Skeletal muscle cell (primary cell): ENCODE data around the gene BICRAL.
"Not testable (repeated sequence)": the region's sequence is repeated elsewhere in the genome, so short reads cannot be mapped to it uniquely, and the experiment has no call there.

Experiments used
- DNase-seq: peaks from one replicate; pipeline ENCODE4 v3.0.0-alpha.2; 2010; ENCODE audit warnings: low read depth
- H3K4me3 ChIP-seq: 2 replicates; pipeline ENCODE4 v1.5.1; 2011; ENCODE audit warnings: low read depth, mild to moderate bottlenecking, control low read depth, low read length, moderate library complexity

BICRAL gene

DNA sequence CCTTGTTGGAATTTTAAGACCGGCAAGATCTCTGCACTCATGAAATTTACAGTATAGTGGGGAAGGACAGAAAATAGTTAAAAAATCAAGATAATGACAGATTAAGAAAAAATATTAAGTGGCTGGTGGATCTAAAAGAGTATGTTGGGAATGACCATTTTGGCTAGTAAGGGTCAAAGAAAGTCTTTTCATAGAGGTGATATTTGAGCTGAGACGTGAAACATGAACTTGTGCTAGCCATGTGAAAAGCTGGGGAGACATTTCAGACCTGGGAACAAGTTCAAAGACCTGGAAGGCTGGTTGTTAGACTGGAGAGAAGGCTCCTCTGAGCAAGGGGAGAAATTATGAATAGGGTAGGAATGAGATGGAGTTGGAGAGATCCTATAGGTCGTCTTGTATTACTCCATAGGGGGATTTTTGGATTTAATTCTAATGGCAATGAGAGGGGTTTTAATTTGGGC lies 4.7 kb downstream of the BICRAL start:
- DNase-seq, result no peak
- H3K4me3 ChIP-seq, result no peak overlapping the region

DNA sequence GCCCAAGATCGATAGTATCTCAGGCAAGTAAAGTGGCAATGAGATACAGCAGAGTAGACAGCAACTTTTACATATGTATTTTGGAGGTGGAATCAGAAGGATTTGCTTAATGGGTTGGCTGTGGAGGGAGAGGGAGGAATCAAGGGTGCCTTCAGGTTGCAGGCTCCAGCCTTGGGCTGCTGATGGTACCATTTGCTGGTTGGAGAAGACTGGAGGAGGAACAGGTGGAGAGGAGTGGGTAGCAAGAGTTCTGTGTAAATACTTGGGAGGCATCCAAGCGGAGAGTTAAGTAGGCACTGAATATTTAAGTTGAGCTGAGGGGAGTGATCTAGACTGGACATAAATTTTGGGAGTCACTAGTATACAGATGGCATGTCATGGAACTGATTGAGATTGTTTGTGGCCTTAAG lies 5.2 kb downstream of the BICRAL start:
- no peak overlapping the region for H3K4me3 ChIP-seq
- no peak for DNase-seq

DNA sequence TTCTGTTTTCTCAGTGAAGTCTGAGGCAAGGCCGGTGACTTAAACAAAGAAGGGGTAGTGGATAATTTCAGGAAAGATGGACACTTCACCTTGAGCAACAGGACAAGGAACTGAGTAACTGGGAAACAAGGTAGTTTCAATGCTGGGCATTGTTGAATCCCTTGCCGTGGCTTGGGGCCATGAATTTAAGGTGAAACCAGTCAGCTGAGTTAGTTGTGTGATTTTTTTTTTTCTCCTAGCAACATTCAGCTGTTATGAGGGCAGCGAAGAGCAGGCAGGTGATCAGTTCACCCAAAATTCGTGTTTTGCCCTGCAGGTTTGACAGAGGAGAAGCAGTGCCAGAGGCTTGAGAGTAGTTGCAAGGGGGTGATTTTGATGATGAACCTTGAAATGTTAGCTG lies 6.8 kb downstream of the BICRAL start:
- H3K4me3 ChIP-seq, result no peak overlapping the region
- no peak for DNase-seq

DNA sequence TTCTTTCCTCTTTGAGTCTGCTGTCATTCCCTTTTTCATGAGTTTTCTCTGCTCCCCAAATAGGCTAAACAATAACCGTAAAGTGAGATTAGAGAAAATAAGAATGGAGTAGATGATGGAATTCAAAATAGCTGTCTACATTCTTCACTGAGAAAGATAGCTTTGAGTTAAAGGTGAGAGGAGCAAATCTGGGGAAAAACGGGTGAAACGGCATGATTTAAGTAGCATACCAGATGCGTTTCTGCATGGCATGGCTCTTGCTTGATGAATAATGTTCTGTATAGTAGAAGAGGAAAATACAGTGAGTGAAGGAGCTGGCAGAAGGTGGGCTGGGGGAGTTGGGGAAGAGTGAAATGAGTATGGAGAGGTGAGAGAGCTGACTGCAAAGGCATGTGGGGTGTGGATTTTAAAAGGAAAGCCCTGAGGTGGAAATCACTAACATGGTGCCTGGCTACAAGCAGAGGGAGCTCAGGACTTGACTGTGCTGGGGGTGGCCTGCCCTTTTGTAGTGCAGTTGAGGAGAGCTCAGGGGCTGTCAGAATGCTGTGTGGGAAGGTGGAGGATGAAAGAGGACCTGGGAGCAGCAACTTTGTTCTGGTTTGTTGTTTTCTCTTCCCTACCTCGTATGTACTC lies 8.8 kb downstream of the BICRAL start:
- no peak for DNase-seq
- H3K4me3 ChIP-seq, result no peak overlapping the region

DNA sequence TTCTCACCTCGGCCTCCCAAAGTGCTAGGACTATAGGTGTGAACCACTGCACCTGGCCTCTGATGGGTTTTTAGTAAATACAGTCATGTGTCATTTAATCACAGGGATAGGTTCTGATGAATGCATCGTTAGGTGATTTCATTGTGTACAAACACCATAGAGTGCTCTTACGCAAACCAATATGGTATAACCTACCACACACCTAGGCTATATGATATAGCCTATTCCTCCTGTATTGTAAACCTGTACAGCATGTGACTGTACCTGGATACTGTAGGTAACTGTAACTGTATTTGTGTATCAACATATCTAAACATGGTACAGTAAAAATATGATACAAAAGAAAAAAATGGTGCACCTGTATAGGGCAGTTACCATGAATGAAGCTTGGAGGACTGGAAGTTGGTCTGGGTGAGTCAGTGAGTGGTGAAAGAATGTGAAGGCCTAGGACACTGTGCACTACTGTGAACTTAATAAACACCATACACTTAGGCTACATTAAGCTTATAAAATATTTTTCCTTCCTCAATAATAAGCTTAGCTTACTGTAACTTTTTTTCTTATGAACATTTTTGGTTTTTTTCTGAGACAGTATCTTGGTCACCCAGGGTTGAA lies 10.0 kb downstream of the BICRAL start:
- no peak for DNase-seq
- H3K4me3 ChIP-seq, result no peak overlapping the region

DNA sequence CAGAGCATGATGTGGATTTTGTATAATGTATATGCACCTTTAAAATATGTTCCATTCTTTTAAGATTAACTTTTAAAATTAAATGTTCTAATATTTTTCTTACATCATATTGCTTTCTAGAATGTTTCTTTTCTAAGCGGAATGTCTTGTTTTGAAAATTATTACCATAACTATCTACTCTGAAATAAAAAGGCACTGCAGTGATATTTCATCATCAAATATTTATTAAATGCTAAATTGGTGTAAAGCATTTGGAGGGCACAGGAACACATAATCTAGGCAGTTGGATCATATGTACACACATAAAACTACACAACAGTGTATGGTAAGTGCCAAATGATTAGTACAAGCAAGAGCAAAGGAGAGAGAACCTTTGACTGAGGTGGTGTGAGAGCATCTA lies 13.8 kb downstream of the BICRAL start:
- no peak for DNase-seq
- no peak overlapping the region for H3K4me3 ChIP-seq

DNA sequence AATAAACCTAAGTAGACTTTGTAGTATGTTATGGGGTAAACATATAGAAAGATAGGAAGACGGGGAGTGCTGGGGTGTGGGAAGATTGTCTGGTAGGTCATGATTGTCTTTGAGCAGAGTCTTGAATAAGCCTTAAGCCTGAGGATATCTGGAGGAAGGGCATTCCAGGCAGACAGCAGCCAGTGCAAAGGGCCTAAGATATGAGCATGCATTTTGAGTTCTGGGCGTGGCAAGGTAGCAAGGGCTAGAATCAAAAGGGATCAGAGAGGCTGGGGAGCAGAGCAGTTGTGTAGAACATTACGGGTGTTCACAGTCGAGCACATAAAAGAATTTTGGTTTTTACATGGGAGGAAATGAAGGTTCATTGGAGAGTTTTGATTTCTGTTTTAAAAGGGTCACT lies 14.3 kb downstream of the BICRAL start:
- DNase-seq, result no peak
- H3K4me3 ChIP-seq, result no peak overlapping the region

DNA sequence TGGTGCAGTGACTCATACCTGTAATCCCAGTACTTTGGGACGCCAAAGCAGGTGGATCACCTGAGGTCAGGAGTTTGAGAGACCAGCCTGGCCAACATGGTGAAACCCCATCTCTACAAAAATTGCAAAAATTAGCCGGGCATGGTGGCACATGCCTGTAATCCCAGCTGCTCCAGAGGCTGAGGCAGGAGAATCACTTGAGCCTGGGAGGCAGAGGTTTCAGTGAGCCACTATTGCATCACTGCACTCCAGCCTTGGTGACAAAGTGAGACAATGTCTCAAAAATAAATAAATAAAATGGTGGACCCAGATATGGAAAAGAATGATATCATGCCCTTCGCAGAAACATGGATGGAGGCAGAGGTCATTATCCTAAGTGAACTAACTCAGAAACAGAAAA lies 15.8 kb downstream of the BICRAL start:
- not testable (repeated sequence) for H3K4me3 ChIP-seq, DNase-seq

DNA sequence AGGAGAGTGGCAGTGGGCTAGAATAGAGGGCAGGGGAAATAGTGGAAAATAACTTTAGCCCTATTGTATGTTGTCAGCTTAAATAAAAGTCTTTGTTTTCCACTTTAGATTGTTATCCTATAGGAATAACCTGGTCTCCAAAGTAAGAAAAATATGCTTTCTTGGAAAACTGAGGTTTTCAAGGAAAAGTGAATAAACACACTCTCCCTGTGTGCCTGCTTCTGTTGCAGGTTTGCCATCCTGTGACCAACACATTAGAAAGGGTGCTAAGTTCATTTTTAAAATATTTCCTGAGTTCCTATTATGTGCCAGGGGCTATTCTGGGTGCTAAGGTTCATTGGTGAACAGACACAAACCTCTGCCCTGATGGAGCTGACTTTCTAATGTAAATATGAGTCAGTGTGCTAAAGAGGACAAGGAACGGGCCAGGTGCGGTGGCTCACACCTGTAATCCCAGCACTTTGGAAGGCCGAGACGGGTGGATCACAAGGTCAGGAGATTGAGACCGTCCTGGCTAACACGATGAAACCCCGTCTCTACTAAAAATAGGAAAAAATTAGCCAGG lies 23.5 kb downstream of the BICRAL start:
- no peak overlapping the region for H3K4me3 ChIP-seq
- DNase-seq, result no peak

DNA sequence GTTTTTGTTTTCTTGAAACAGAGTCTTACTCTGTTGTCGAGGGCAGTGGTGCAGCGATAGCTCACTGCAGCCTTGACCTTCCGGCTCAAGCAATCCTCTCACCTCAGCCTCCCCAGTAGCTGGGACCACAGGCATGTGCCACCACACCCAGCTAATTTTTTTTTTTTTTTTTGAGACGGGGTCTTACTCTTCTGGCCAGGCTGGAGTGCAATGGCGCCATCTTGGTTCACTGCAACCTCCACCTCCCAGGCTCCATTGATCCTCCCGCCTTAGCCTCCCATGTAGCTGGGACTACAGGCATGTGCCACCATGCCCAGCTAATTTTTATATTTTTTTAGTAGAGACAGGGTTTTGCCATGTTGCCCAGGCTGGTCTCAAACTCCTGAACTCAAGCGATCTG lies 24.5 kb downstream of the BICRAL start:
- not testable (repeated sequence) for DNase-seq, H3K4me3 ChIP-seq

DNA sequence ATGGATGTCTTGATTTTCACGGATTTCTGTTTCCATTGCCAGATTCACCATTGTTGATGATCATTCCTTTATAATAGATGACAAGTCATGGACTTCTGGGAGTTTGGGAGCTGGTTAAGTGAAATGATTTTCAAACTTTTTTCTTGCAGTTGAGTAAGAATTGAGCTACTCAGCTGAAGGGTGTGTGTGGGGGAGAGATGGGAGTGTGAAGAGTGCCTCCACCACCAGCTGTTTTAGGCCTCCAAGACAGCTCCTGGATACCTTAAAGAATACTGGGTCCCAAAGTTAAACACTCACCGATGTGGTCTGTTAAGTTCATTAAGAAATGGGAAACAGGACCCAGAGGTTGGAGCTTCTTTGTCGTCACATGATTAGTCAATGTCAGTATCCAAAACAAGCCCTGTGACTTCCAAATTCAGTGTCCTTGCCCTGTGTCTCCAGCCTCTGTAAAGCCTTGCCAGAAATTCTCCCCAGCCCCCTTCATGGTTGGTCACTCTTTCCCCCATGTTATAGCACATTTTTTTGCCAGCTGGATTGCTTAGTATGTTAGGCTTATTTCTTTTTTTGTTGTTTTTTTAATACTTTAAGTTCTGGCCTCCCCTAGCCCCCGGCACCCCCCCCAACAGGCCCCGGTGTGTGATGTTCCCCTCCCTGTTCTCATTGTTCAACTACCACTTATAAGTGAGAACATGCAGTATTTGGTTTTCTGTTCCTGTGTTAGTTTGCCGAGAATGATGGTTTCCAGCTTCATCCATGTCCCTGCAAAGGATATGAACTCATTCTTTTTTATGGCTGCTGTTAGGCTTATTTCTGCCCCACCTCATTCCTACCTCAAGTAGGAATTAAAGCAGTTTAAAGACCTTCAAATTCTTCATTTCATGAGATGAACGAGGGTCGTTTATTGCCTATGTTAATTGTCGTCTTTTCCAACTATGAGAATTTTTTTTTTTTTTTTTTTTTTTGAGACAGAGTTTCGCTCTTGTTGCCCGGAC lies 26.9 kb downstream of the BICRAL start:
- DNase-seq, result no peak
- H3K4me3 ChIP-seq, result no peak overlapping the region

DNA sequence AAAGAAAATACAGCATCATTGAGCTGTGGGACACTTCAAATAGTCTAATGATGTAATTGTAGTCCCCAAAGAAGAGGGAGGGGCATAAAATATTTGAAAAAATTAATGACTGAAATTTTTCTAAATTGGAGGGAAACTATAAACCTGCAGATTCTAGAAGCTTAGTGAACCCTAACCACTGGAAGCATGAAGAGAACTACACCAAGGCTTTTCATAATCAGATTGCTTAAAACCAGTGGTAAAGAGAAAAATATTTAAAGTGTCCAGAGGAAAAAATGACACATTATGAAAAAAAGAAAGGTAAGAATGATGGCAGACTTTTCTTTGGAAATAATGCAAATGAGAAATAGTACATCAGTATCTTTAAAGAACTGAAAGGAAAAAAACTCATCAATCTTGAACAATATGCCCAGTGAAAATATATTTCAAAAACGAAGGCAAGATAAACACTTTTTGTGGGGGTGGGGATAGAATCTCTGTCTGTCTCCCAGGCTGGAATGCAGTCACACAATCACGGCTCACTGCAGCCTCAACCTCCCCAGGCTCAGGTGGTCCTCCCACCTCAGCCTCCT lies 31.3 kb downstream of the BICRAL start:
- no peak for DNase-seq
- H3K4me3 ChIP-seq, result no peak overlapping the region

DNA sequence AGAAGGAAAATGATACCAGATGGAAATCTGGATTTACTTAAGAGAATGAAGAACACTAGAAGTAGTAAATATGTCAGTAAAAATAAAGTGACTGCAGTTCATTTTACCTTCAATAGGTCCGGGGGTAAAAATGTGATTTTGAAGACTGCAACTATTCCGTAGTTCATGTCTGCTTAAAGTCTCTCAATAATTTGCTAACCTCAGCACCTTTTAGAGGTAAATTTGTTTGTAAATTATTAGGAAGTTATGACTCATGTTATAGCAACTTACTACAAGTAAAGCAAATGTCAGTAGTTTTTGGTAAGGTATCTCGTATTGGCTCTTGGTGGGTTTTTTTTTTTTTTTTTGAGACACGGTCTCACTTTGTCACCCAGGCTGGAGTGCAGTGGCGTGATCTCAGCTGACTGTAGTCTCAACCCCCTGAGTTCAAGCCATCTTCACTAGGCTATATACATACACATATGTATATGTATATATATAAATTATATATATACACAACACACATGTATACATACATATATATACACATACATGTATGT lies 32.1 kb downstream of the BICRAL start:
- H3K4me3 ChIP-seq, result no peak overlapping the region

DNA sequence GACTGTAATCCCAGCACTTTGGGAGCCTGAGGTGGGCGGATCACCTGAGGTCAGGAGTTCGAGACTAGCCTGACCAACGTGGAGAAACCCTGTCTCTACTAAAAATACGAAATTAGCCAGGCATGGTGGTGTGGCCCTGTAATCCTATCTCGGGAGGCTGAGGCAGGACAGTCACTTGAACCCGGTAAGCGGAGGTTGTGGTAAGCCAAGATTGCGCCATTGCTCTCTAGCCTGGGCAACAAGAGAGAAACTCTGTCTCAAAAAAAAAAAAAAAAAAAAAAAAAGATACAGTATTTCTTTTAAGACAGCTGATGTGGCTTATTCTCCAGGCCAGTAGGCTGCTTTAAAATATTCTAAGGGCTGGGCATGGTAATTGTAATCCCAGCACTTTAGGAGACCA lies 33.9 kb downstream of the BICRAL start:
- H3K4me3 ChIP-seq, DNase-seq: not testable (repeated sequence)

More for the DNA sequence above, 32.1 kb downstream of the BICRAL start:
- no peak for DNase-seq

DNA sequence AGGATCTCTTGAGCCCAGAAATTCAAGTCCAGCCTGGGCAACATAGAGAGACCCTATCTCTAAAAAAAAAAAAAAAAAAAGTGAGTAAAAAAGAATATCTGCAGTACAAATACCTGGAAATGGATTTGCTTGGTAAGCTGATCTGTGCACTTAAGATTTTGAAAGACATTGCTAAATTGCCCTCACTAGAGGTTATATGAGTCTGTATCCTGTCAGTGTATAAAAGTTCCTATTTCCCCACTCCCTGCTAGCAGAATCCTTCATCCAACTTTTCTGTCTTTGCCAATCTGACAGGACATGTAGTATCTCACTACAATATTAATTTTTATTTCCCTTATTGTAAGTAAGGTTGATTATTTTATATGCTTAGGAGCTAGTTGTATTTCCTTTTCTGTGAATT lies 36.1 kb downstream of the BICRAL start:
- no peak overlapping the region for H3K4me3 ChIP-seq
- DNase-seq, result no peak

DNA sequence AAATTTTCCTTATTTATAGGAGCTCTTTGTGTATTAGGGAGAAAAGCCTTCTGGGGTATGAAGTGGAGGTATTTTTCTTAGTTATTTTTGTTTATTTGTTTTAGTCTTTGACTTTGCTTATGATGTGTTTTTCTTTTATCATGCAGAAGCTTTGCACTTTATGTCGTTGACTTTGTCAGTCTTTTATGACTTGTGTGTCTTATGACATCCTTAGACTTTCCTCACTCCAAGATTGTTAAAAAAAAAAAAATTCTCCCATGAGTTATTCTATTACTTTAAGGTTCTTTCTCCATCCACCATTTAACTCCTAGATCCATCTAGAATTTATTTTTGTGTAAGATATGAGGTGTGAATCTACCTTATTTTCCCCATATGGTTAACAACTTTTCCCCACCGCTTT lies 36.6 kb downstream of the BICRAL start:
- H3K4me3 ChIP-seq, result no peak overlapping the region
- no peak for DNase-seq

DNA sequence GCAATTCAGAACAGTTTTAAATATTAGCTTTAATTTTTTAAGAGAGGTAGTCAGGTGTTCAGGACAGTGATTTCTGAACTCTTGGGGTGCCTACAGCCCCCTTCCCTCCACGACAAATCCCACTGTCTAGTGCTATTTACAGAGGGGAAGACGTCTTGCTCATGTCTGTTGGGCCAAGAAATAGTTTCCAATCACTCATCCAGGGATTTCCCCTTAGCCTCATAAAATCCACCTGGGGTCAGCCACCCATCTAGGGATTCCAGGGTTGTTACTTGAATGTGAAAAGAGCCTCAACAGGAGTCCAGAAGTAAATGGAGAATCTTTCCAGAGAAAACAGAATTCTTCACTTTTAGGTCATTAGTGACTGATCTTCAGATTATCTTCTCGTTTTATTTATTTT lies 37.0 kb downstream of the BICRAL start:
- H3K4me3 ChIP-seq, result no peak overlapping the region
- no peak for DNase-seq

DNA sequence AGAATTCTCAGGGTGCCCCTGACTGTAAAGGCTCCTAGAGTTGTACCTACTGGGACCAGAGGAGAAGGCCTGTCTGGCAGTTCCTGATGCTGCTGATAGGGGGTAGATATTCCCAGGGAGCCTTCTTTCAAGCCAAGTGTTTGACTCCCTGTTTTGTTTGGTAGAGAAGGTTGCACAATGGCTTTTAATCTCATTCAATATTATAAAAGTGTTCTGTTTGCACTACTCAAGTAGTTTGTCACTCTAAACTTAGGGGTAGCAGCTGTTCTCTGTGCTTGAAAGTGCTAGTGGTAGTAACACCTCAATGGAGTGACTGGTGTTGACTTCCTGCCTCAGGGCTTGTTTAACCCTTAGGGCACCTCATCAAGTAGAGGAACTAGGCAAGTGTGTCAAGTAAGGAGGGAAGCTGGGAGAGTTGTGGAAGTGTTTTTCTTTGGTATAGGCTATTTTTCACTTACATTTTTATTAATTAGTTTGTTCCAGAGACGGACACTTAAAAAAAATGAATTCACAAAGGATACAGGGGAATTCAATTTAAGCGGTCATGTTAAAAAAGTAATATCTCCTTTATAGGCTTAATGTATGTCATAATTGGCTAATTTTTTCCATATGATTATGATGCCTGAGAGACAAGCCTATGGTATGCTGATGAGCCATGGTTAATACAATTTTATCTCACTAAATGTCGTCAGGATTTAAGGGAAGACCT lies 38.1 kb downstream of the BICRAL start:
- no peak for DNase-seq
- no peak overlapping the region for H3K4me3 ChIP-seq
